GM19193 (cell line): ENCODE measurements around the gene SCCPDH.

ENCODE experiments used
- POLR2A ChIP-seq: IDR thresholded peaks from 4 replicates; pipeline ENCODE4 v1.6.1; 2011; ENCODE audit not compliant: insufficient read depth, insufficient read length; ENCODE audit errors: extremely low read depth

Gene SCCPDH

DNA sequence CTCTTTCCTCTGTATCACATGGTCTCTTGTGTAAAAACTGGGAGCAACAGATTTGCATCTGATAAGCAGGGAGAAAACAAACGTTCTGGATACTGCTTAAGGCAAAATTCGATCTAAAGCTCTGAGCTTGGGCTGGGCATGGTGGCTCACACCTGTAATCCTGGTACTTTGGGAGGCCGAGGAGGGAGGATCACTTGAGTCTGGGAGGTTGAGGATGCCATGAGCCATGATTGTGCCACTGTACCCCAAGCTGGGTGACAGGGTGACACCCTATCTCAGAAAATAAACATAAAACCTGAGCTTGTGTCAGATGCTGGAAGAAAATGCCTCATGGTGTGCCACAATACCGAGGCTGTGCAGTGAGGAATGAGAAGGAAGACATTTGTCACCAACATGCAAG is 73.9 kb downstream of the SCCPDH start:
- TF ChIP-seq POLR2A = no peak

DNA sequence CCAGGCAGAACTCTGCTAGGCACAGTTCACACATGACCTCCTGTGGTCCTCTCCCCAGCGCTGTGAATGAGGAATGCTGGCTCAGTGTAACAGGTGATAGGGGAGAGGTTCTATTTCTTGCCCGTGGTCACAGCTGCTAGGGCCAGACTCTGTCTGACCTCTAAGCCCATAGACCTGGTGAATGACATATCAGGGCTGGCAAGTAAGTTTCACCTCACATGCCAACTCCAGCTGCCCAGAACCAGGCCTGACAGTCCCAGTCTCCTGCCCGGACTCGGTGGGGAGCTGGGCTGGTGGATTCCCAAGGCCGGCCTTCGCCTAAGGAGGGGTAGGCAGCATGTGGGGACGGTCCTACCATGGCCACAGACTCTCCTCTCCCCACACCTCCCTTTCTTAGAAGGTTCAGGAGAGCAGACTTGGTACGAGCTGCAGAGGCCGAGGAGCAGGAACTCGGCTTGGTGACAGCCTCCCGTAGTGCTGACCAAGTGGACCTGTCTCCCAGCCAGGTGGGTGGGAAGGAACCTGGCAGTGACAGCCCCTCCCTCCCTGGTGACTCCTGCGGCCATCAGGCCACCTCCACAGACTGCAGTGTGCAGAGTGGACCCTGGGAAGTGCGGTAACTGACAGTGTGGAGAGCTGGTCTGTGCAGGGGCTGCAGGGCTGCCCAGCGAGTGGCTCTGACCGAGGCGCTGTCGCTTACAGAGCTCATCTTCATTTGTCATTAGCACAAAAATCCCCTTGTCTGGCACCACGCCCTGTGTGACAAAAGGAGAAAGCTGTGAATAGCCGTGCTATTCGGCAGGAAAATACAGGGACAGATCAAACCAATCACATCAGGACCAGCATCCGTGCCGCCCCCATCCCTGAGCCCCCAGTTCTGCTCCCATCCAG is 74.6 kb downstream of the SCCPDH start:
- TF ChIP-seq POLR2A = no peak

DNA sequence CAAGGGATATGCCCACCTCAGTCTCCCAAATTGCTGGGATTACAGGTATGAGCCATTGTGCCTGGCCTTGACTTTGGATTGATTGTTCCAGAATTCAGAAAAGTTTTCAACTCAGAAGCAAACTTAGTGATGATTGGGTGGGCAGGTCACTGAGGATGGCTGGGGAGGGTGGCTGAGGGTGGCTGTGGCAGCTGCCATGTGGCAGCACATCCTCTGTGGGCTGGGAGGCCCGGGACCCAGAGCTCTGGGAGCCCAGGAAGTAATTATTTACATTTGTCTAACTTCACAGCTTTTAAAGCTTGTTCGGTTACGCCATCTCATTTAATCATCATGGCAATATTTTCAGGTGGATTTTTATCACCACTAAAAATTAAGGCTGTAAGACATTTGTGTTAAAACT is 76.1 kb downstream of the SCCPDH start:
- no peak for TF ChIP-seq POLR2A

GRCh38 chr1:246800756-246801155 is 76.5 kb downstream of the SCCPDH start:
- no peak for TF ChIP-seq POLR2A

DNA sequence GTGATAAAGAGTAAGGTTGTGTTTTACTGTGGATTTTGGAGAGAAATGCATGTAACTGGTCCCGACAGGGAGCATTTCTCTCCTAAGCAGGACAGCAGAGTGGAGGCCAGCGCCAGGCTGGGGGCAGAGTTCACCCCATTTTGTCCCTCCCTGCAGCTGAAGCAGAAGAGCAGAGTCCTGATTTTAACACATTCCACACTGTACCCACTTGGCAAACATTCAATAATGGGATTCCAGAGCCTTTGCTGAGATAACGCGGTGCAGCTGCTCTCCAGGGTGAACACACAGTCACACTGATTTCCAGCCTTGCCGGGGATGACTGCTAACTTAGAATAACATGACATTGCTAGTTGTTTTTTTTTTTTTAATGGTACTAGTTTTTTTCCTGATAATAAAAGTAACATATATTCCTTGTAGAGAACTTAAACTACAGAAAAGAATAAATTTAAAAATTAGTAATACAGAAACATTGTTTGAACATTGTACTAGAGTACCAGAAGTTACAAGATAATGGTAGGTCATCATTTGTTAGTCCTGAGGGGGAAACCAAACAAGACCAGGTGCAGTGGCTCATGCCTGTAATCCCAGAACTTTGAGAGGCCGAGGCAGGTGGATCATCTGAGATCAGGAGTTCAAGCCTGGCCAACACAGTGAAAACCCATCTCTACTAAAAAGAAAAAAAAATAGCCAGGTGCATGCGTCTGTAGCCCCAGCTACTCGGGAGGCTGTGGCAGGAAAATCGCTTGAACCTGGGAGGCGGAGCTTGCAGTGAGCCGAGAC is 77.2 kb downstream of the SCCPDH start:
- TF ChIP-seq POLR2A = no peak

DNA sequence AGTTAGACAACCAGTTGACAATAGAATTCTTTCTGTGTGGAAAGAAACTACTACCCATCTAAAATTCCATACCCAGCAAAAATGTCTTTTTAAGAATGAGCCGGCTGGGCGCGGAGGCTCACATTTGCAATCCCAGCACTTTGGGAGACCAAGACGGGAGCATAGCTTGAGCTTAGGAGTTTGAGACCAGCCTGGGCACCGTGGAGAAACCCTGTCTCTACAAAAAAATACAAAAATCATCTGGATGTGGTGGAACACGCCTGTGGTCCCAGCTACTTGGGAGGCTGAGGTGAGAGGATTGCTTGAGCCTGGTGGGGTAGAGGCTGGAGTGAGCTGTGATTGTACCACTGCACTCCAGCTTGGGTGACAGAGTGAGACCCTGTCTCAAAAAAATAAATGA is 79.2 kb downstream of the SCCPDH start:
- no peak for TF ChIP-seq POLR2A

DNA sequence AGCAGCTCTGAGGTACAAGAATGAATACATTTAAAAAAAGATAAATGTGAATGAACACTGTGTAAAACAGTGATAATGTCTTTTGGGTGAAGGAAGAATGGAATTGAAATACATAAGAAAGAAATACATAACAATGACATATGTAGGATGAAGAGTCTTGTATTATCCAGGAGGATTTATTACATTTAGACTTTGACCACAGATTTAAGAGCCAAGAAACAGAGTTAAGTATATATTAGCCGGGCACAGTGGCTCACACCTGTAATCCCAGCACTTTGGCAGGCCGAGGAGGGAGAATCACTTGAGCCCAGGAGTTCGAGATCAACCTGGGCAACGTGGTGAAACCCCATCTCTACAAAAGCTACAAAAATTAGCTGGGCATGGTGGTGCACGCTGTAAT is 79.7 kb downstream of the SCCPDH start:
- no peak for TF ChIP-seq POLR2A

DNA sequence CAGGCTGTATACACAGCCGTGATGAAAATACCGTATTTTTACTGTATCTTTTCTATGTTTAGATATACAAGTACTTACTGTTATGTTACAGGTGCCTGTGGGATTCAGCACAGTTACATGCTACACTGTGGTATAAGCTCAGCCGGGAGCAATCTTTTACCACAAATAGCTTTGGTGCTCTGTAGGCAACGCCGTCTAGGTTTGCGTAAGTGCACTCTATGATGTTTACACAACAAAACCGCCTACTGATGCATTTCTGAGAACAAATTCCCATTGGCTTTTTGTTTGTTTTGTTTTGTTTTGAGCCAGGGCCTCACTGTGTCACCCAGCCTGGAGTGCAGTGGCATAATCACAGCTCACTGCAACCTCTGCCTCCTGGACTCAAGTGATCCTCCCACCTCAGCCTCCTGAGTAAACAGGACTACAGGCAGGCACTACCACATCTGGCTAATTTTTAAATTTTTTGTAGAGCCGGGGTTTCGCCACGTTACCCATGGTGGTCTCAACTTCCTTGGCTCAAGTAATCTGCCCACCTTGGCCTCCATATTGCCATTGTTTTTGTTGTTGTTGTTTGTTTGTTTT is 81.0 kb downstream of the SCCPDH start:
- TF ChIP-seq POLR2A = no peak

DNA sequence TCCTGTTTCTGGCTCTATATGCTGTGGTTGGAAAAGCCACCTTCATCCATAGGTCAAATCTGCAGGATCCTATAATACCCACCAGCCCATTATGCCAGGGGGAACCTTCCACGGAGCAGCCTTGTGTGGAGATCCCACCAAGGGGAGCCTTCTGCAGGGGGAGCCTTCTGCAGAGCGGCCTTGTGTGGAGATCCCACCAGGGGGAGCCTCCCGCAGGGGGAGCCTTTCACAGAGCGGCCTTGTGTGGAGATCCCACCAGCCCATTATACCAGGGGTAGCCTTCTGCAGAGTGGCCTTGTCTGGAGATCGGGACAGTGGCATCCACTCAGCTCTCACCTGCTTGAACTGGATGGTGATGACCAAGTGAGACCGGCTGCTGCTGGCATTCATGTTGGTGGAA is 85.3 kb downstream of the SCCPDH start:
- TF ChIP-seq POLR2A = no peak

GRCh38 chr1:246811985-246812384 is 87.8 kb downstream of the SCCPDH start:
- no peak for TF ChIP-seq POLR2A

DNA sequence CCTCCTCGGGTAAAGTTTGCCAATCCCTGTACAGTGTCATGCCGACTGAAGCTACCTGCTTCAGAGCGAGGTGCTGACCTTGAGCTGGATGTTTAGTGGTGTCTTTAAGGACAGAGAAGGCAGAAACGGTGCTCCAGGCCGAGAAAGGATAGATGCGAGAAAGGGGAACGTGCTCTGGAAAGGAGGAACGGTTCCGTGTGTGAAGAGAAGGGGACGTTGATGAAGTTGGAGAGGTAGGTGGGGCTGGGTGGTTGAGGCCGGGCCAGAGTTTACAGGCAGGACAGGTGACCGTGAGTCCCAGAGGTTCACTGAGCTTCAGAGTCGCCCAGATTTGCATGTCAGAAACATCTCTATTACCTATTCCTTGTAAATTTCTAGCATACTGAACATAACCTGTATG is 90.7 kb downstream of the SCCPDH start:
- TF ChIP-seq POLR2A = no peak

DNA sequence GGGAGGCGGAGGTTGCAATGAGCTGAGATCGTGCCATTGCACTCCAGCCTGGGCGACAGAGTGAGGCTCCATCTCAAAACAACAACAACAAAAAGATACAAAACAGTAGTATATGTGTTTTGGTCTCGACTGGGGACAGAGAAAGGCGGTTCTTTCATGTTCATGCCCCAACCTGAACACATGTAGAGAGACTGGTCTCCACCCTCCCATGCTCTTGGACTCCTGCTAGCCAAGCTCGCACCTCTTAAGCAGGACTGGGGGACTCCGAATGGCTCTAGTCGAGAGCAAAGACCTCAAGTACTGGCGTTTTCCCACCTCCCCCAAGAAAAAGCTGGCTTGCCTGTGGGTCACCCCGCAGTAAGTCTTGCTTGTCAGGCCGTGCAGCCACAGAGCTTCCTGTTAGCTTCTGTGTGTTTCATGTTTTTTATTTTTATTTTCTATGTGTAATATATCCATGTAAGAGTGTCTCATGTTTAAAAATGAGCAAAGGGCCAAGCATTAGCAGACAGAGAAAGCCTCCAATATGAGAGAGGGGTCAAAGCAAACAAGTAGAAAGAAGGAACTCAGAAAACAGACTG is 91.6 kb downstream of the SCCPDH start:
- TF ChIP-seq POLR2A = no peak
